Transverse colon (tissue), 4 donors: ENCODE measurements around the gene ARHGEF3. TPM values are rescaled to one million over a fixed set of nuclear protein-coding genes. Genes with fewer than 3 reads are reported as not detected.

Source experiments
- DNase-seq: peaks from one replicate; pipeline ENCODE4 v3.0.0-alpha.2; 2019
- H3K27ac ChIP-seq, 4 donors: fragments of 200-600 bp; sonication (generic); 2 replicates each; pipeline ENCODE4 v1.5.1; 2016 to 2018; ENCODE audit warnings: inconsistent platforms in 4 of 4
- H3K27me3 ChIP-seq: fragments of 200-600 bp; sonication (generic); 2 replicates; pipeline ENCODE4 v1.5.1; 2017; ENCODE audit warnings: inconsistent platforms
- H3K36me3 ChIP-seq, 4 donors: fragments of 200-600 bp; sonication (generic); 2 replicates each; pipeline ENCODE4 v1.5.1; 2017 to 2019; ENCODE audit warnings: inconsistent platforms in 4 of 4
- H3K4me1 ChIP-seq, 4 donors: fragments of 200-600 bp; sonication (generic); 2 replicates each; pipeline ENCODE4 v1.5.1; 2017 to 2020; ENCODE audit warnings: inconsistent platforms in 4 of 4
- H3K4me3 ChIP-seq, 4 donors: fragments of 200-600 bp; sonication (generic); 1 replicate in 1 of 4; 2 replicates in 3 of 4; pipeline versions ENCODE4 v1.5.1 to v1.6.1; 2017 to 2019; ENCODE audit warnings: inconsistent platforms in 4 of 4
- H3K9me3 ChIP-seq, 2 donors: fragments of 200-600 bp; sonication (generic); 2 replicates each; pipeline ENCODE4 v1.5.1; 2017 to 2019; ENCODE audit warnings: inconsistent platforms in 2 of 2
- EP300 ChIP-seq: sonication (generic); formaldehyde crosslinking; IDR thresholded peaks from one replicate; pipeline ENCODE4 v1.6.1; 2017; ENCODE audit warnings: antibody characterized with exemption, low read depth
- POLR2A ChIP-seq: fragments of 450-650 bp; IDR thresholded peaks from one replicate; pipeline ENCODE4 v1.6.1; 2016; ENCODE audit warnings: antibody characterized with exemption, mild to moderate bottlenecking, moderate library complexity
- POLR2AphosphoS5 ChIP-seq, 3 donors: sonication (generic); formaldehyde crosslinking; IDR thresholded peaks; one replicate each; pipeline ENCODE4 v1.6.1; 2016; ENCODE audit warnings: antibody characterized with exemption in 3 of 3
- WGBS, 2 donors: methylation state at CpG; one replicate each; pipeline ENCODE4 v1.1.5; 2018; ENCODE audit warnings: low coverage in 1 of 2; 5-methylcytosine and 5-hydroxymethylcytosine counted together
- in situ Hi-C, 4 donors: fragments of 200-750 bp; cut with MboI; loops; one replicate each; pipeline versions ENCODE4 v1.15.0 to v1.15.1; 2017; ENCODE audit warnings: low sequenced_read_pairs in 3 of 4, low pct_ligation_motif_present in 1 of 4, low pct_unique_long_range_greater_than_20kb in 1 of 4
- intact Hi-C: fragments of 100-400 bp; cut with DNase I; formaldehyde crosslinking; loops from one replicate; pipeline ENCODE4 v1.15.1; 2023; ENCODE audit warnings: low total_unique reads
- total RNA-seq, 4 donors: library from RNA; depleted of rRNA; stranded (reverse); fragments of >200 nt; gene quantifications; one replicate each; pipeline ENCODE4 v1.1.0, GENCODE V29; 2016
- TF ChIP-seq, protein P1 (sequence below), 5 experiments: fragments of 200-600 bp in 3 of 5; fragments of 450-650 bp in 2 of 5; sonication (generic) in 3 of 5; IDR thresholded peaks; 1 replicate in 2 of 5; 2 replicates in 3 of 5; pipeline ENCODE4 v1.5.1; 2016 to 2017; ENCODE audit warnings: antibody characterized with exemption in 5 of 5, inconsistent platforms in 3 of 5, mild to moderate bottlenecking in 2 of 5, moderate library complexity in 1 of 5

ARHGEF3 gene
- total RNA-seq, 4 donors from 2014 or later = 2.6 to 13.2 (median 5.6) TPM

DNA sequence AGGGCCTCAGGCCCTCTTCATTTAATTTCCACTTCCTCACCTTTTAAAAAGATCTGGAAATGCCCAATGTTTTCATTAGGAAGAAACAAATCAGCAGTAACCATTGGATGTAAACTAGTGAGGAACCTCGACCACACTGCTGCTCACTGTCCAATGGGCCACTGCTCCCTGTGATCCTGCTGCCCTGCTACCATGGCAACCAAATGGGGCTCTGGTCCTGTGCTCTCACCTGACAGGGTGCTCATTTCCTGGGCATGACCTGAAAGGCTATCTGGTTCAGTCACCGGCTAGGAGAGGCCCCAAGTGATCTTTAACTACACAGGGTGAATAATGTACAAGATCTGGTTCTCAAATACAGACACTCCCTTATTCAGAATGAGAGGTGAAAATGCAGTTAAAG, 54.6 kb downstream of the ARHGEF3 start:
- intact Hi-C loops (no loop called here), in situ Hi-C loops (no loop called here)
- H3K27ac ChIP-seq = no peak overlapping the region
- peaks cover 0 to 18% (median 5%) of the 10 kb centered on the region in 4 donors for H3K36me3 ChIP-seq
- no peak overlapping the region for H3K4me3 ChIP-seq
- 76 to 100% methylated on average over 1 to 2 of the region's 2 CpGs for WGBS, 2 donors
- TF ChIP-seq POLR2A = no peak
- no peak for TF ChIP-seq EP300
- TF ChIP-seq, protein P1, sequence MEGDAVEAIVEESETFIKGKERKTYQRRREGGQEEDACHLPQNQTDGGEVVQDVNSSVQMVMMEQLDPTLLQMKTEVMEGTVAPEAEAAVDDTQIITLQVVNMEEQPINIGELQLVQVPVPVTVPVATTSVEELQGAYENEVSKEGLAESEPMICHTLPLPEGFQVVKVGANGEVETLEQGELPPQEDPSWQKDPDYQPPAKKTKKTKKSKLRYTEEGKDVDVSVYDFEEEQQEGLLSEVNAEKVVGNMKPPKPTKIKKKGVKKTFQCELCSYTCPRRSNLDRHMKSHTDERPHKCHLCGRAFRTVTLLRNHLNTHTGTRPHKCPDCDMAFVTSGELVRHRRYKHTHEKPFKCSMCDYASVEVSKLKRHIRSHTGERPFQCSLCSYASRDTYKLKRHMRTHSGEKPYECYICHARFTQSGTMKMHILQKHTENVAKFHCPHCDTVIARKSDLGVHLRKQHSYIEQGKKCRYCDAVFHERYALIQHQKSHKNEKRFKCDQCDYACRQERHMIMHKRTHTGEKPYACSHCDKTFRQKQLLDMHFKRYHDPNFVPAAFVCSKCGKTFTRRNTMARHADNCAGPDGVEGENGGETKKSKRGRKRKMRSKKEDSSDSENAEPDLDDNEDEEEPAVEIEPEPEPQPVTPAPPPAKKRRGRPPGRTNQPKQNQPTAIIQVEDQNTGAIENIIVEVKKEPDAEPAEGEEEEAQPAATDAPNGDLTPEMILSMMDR (IDR thresholded peaks at IDR 0.05) = no peak
- no peak for TF ChIP-seq POLR2AphosphoS5 (IDR thresholded peaks at IDR 0.05)
- H3K27me3 ChIP-seq = no peaks in the 10 kb centered on the region
- no peak for DNase-seq
- H3K4me1 ChIP-seq = peaks cover 0 to 5% (median 0%) of the 10 kb centered on the region in 4 donors
- H3K9me3 ChIP-seq = no peaks in the 10 kb centered on the region

DNA sequence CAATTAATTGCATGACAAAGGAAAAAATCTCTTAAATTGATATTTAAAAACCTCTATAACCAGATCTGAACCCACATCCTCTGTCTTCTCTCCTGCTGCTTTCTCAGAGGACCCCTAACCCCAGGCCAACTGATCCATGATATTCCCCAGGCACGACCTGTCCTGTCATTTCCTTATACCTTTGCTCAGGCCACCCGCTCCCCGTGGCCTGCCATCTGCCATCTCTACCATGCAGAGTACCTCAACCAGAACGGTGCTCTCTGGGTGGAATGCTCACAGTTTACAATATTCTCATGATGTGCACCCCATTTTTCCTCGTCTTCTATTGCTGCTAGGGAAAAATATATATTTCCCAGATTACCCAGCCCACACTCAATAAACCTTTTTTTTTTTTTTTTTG, 57.7 kb downstream of the ARHGEF3 start:
- H3K4me3 ChIP-seq = no peak overlapping the region
- no peak overlapping the region for H3K27ac ChIP-seq
- no peaks in the 10 kb centered on the region for H3K27me3 ChIP-seq
- no peaks in the 10 kb centered on the region for H3K9me3 ChIP-seq
- in situ Hi-C loops = no loop called here
- no peak for TF ChIP-seq EP300
- no peak for TF ChIP-seq POLR2AphosphoS5 (IDR thresholded peaks at IDR 0.05)
- no peak for TF ChIP-seq POLR2A
- TF ChIP-seq, protein P1 (IDR thresholded peaks at IDR 0.05) = no peak
- intact Hi-C loops = no loop called here
- 94 to 98% methylated on average over 5 of the region's 5 CpGs for WGBS, 2 donors
- DNase-seq = no peak
- H3K4me1 ChIP-seq = peaks cover 0 to 2% (median 0%) of the 10 kb centered on the region in 4 donors
- H3K36me3 ChIP-seq = peaks cover 0 to 11% (median 4%) of the 10 kb centered on the region in 4 donors

DNA sequence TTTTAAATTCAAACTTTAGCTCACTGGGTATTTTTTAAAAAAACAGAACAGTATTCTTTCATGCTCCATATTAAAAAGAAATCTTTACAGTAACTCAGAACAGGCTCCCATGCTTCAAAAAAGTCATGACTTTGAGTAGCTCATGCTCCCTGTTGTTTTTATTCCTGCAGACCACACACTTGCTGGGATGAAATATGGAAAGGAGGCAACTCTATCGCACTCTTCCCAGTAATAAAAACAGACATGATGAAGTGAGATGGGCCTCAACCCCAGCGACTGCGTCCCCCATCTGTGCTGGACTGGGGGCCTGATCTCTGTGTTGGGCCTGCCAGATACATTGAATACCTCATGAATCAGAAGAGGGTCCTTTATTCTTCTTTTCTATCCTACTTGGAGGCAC, 58.9 kb downstream of the ARHGEF3 start:
- 91% methylated on average over 3 of the region's 3 CpGs; no CpG with 5 or more reads in 1 of the 2 donors for WGBS, 2 donors
- intact Hi-C loops (no loop called here), in situ Hi-C loops (no loop called here)
- Histone ChIP-seq H3K9me3 (no peaks in the 10 kb centered on the region), H3K4me1 (no peaks in the 10 kb centered on the region), H3K4me3 (no peak overlapping the region), H3K27me3 (no peaks in the 10 kb centered on the region), H3K36me3 (peaks cover 0 to 11% (median 4%) of the 10 kb centered on the region in 4 donors), H3K27ac (no peak overlapping the region)
- DNase-seq = no peak
- TF ChIP-seq, protein P1 (IDR thresholded peaks at IDR 0.05) = no peak
- no peak for TF ChIP-seq POLR2A

DNA sequence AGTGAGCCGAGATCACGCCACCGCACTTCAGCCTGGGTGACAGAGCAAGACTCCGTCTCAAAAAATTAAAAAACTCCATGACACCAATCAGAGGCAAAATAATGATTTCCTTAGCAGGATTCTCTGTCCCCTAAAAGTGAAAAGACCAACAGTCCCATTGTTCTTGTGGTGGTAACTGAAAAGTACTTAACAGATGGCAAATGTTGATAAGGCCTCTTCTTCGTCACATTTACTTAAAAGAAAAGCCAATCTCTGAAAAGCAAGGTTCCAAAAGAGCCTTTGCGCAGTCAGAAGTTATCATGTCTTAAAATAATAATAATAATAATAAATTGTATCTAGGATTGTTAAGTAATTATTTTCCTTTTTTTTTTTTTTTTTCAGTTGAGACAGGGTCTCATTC, 62.7 kb downstream of the ARHGEF3 start:
- WGBS, 2 donors = 95 to 97% methylated on average over 2 to 6 of the region's 6 CpGs
- no peaks in the 10 kb centered on the region for H3K27me3 ChIP-seq
- in situ Hi-C loops = no loop called here

More for the DNA sequence above, 62.7 kb downstream of the ARHGEF3 start:
- no peak for DNase-seq
- Histone ChIP-seq H3K9me3 (no peaks in the 10 kb centered on the region), H3K36me3 (peaks cover 0 to 5% (median 0%) of the 10 kb centered on the region in 4 donors), H3K4me1 (no peaks in the 10 kb centered on the region), H3K4me3 (no peak overlapping the region), H3K27ac (no peak overlapping the region)
- TF ChIP-seq EP300 (no peak), POLR2AphosphoS5 (IDR thresholded peaks at IDR 0.05) (no peak), POLR2A (no peak)
- TF ChIP-seq, protein P1 (IDR thresholded peaks at IDR 0.05) = no peak
- intact Hi-C loops = no loop called here
